ENCODE measurements around the gene RPS6KB2. TPM values are rescaled to one million over a fixed set of nuclear protein-coding genes. Genes with fewer than 3 reads are reported as not detected.
A peak's percentile ranks its signal among the peaks of the same experiment; 100 is the strongest.

The RPS6KB2 gene
- total and polyA plus RNA-seq, 2 experiments from 2014 or later, result 29.5 to 41.3 TPM

DNA sequence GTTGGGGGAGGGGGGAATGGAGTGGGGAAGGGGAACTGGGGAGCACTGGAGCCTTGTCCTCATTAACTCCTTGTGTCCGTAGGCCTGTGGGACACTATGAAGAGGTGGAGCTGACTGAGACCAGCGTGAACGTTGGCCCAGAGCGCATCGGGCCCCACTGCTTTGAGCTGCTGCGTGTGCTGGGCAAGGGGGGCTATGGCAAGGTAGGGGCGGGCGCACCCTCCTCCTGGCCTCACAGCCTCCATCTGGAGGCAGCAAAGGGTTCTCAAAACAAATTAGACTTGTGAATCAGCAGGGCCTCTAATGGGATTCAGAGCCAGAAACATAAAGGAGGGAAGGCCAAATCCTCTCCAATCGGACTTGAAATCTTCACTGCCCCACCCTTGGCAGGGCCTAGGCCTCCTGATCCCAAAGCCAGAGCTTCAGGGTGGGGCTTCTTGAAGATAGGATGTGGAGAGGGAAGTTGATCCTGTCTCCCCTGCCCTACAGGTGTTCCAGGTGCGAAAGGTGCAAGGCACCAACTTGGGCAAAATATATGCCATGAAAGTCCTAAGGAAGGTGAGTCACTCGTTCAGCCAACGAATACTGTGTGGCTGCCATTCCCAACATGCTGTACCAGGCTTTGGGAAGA is 859 bp downstream of the RPS6KB2 start:
- Histone ChIP-seq H3K4me2 (peak overlapping the region; percentile 98), H3K79me2 (replicated peaks; ENCODE audit: insufficient read depth) (peaks cover 11% of the 10 kb centered on the region), H3K27ac (ENCODE audit: low read depth) (no peak overlapping the region), H3K4me3 (peak overlapping the region; percentile 99), H3K9me2 (ENCODE audit: insufficient read depth) (no peaks in the 10 kb centered on the region), H3K36me3 (ENCODE audit: insufficient read depth) (no peaks in the 10 kb centered on the region), H3K4me1 (ENCODE audit: insufficient read depth) (peaks cover 6% of the 10 kb centered on the region; the same call in 1 of the 2 replicates), H2AFZ (no peak overlapping the region), H4K20me1 (replicated peaks; ENCODE audit: insufficient read depth) (no peaks in the 10 kb centered on the region), H3K27me3 (ENCODE audit: insufficient read depth) (no peaks in the 10 kb centered on the region), H3F3A (replicated peaks; ENCODE audit: low read depth) (peaks cover 13% of the 10 kb centered on the region; the same call in 1 of the 2 replicates)
- Mint-ChIP-seq H3K36me3 (ENCODE audit: low read depth) (peaks cover 16% of the 10 kb centered on the region), H3K9me3 (no peaks in the 10 kb centered on the region; the same call in 1 of the 3 replicates), H3K27me3 (ENCODE audit: insufficient read depth, low read depth, poor library complexity) (peaks cover 18% of the 10 kb centered on the region), H3K4me1 (peaks cover 3% of the 10 kb centered on the region), H3K4me3 (peak overlapping the region; percentile 92), H3K27ac (peak overlapping the region; percentile 92)
- no peak for DNase-seq (ENCODE audit: low spot score)
- peak; percentile 4; the same call in 2 of the 3 replicates for ATAC-seq
- TF ChIP-seq, protein P1, sequence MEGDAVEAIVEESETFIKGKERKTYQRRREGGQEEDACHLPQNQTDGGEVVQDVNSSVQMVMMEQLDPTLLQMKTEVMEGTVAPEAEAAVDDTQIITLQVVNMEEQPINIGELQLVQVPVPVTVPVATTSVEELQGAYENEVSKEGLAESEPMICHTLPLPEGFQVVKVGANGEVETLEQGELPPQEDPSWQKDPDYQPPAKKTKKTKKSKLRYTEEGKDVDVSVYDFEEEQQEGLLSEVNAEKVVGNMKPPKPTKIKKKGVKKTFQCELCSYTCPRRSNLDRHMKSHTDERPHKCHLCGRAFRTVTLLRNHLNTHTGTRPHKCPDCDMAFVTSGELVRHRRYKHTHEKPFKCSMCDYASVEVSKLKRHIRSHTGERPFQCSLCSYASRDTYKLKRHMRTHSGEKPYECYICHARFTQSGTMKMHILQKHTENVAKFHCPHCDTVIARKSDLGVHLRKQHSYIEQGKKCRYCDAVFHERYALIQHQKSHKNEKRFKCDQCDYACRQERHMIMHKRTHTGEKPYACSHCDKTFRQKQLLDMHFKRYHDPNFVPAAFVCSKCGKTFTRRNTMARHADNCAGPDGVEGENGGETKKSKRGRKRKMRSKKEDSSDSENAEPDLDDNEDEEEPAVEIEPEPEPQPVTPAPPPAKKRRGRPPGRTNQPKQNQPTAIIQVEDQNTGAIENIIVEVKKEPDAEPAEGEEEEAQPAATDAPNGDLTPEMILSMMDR (conservative IDR thresholded peaks at IDR 0.05; ENCODE audit: low read depth in 2 of 2), result no peak
- TF ChIP-seq POLR2AphosphoS5 (IDR thresholded peaks at IDR 0.05; ENCODE audit: low read depth) (no peak), CREB1 (CRISPR knock-in tag; IDR thresholded peaks at IDR 0.05; ENCODE audit: low read depth) (no peak), ZNF114 (CRISPR knock-in tag; IDR thresholded peaks at IDR 0.05) (no peak)
- TF ChIP-seq, protein P2, sequence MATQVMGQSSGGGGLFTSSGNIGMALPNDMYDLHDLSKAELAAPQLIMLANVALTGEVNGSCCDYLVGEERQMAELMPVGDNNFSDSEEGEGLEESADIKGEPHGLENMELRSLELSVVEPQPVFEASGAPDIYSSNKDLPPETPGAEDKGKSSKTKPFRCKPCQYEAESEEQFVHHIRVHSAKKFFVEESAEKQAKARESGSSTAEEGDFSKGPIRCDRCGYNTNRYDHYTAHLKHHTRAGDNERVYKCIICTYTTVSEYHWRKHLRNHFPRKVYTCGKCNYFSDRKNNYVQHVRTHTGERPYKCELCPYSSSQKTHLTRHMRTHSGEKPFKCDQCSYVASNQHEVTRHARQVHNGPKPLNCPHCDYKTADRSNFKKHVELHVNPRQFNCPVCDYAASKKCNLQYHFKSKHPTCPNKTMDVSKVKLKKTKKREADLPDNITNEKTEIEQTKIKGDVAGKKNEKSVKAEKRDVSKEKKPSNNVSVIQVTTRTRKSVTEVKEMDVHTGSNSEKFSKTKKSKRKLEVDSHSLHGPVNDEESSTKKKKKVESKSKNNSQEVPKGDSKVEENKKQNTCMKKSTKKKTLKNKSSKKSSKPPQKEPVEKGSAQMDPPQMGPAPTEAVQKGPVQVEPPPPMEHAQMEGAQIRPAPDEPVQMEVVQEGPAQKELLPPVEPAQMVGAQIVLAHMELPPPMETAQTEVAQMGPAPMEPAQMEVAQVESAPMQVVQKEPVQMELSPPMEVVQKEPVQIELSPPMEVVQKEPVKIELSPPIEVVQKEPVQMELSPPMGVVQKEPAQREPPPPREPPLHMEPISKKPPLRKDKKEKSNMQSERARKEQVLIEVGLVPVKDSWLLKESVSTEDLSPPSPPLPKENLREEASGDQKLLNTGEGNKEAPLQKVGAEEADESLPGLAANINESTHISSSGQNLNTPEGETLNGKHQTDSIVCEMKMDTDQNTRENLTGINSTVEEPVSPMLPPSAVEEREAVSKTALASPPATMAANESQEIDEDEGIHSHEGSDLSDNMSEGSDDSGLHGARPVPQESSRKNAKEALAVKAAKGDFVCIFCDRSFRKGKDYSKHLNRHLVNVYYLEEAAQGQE (IDR thresholded peaks at IDR 0.05; ENCODE audit: unreplicated experiment), result no peak

DNA sequence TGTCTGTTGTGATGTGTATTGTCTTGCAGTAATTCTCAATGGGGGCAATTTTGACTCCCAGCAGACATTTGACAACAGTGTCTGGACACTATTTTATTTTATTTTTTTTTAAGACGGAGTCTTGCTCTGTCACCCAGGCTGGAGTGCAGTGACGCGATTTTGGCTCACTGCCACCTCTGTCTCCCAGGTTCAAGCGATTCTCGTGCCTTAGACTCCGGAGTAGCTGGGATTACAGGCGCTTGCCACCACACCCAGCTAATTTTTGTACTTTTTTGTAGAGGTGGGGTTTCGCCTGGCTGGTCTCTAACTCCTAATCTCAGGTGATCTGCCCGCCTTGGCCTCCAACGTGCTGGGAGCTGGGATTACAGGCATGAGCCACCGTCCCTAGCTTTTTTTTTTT is 1.4 kb downstream of the RPS6KB2 start:
- Histone ChIP-seq H3K27ac (ENCODE audit: low read depth) (no peak overlapping the region), H3F3A (replicated peaks; ENCODE audit: low read depth) (peaks cover 13% of the 10 kb centered on the region; the same call in 1 of the 2 replicates), H3K4me2 (no peak overlapping the region), H3K27me3 (ENCODE audit: insufficient read depth) (no peaks in the 10 kb centered on the region), H3K79me2 (replicated peaks; ENCODE audit: insufficient read depth) (peaks cover 11% of the 10 kb centered on the region), H3K4me3 (no peak overlapping the region; the same call in 1 of the 2 replicates), H3K9me2 (ENCODE audit: insufficient read depth) (no peaks in the 10 kb centered on the region), H4K20me1 (replicated peaks; ENCODE audit: insufficient read depth) (no peaks in the 10 kb centered on the region), H3K4me1 (ENCODE audit: insufficient read depth) (peaks cover 6% of the 10 kb centered on the region; the same call in 1 of the 2 replicates), H2AFZ (no peak overlapping the region), H3K36me3 (ENCODE audit: insufficient read depth) (no peaks in the 10 kb centered on the region)
- Mint-ChIP-seq H3K9me3 (no peaks in the 10 kb centered on the region; the same call in 1 of the 3 replicates), H3K36me3 (ENCODE audit: low read depth) (peaks cover 16% of the 10 kb centered on the region), H3K4me1 (peaks cover 3% of the 10 kb centered on the region), H3K4me3 (peak overlapping the region; percentile 92; the same call in 2 of the 3 replicates), H3K27me3 (ENCODE audit: insufficient read depth, low read depth, poor library complexity) (peaks cover 18% of the 10 kb centered on the region), H3K27ac (no peak overlapping the region)
- no peak for ATAC-seq
- no peak for DNase-seq (ENCODE audit: low spot score)
- no peak for TF ChIP-seq NANOG (IDR thresholded peaks at IDR 0.05; ENCODE audit: borderline replicate concordance)
- TF ChIP-seq, protein P1 (conservative IDR thresholded peaks at IDR 0.05; ENCODE audit: low read depth in 2 of 2), result no peak
- TF ChIP-seq JUNB (IDR thresholded peaks at IDR 0.05; ENCODE audit: unreplicated experiment), result no peak
